HEK293 (cell line): Measurements from ENCODE around the gene LGI4.
A peak's percentile ranks its signal among the peaks of the same experiment; 100 is the strongest.

Experiments
- BCL11A ChIP-seq: fragments of 450-650 bp; formaldehyde crosslinking; IDR thresholded peaks from 2 replicates; pipeline ENCODE4 v1.5.1; 2016; ENCODE audit warnings: low read depth, missing biosample characterization, missing genetic modification characterization
- GLI4 ChIP-seq: fragments of 450-650 bp; formaldehyde crosslinking; IDR thresholded peaks from 2 replicates; pipeline ENCODE4 v1.5.1; 2016; ENCODE audit warnings: missing biosample characterization, missing genetic modification characterization
- HOXC10 ChIP-seq: sonication (generic); formaldehyde crosslinking; IDR thresholded peaks from 2 replicates; pipeline ENCODE4 v1.8.1; 2023; ENCODE audit warnings: mild to moderate bottlenecking, missing genetic modification reagents
- HOXD13 ChIP-seq: sonication (generic); formaldehyde crosslinking; IDR thresholded peaks from 2 replicates; pipeline ENCODE4 v1.8.0; 2022; ENCODE audit warnings: missing genetic modification reagents, borderline replicate concordance
- IKZF3 ChIP-seq: fragments of 450-650 bp; IDR thresholded peaks from 2 replicates; pipeline ENCODE4 v1.5.0; 2018; ENCODE audit warnings: missing biosample characterization, mild to moderate bottlenecking, missing genetic modification characterization, moderate library complexity
- PRDM1 ChIP-seq: fragments of 450-650 bp; formaldehyde crosslinking; IDR thresholded peaks from 2 replicates; pipeline ENCODE4; 2016; ENCODE audit warnings: missing biosample characterization, missing genetic modification characterization
- SCRT1 ChIP-seq: fragments of 450-650 bp; formaldehyde crosslinking; IDR thresholded peaks from 2 replicates; pipeline ENCODE4 v1.5.1; 2016; ENCODE audit warnings: missing biosample characterization, missing genetic modification characterization, borderline replicate concordance
- TCF7L2 ChIP-seq: IDR thresholded peaks from 2 replicates; pipeline ENCODE4 v1.6.1; 2011; ENCODE audit warnings: low read depth, mild to moderate bottlenecking, inconsistent platforms, low read length, moderate library complexity, borderline replicate concordance
- ZBTB20 ChIP-seq: fragments of 450-650 bp; formaldehyde crosslinking; IDR thresholded peaks from 2 replicates; pipeline ENCODE4 v1.5.1; 2016; ENCODE audit warnings: missing biosample characterization, missing genetic modification characterization
- ZBTB44 ChIP-seq: fragments of 450-650 bp; IDR thresholded peaks from 2 replicates; pipeline ENCODE4 v1.5.1; 2018; ENCODE audit warnings: missing biosample characterization, mild to moderate bottlenecking, missing genetic modification characterization
- ZNF112 ChIP-seq: fragments of 450-650 bp; formaldehyde crosslinking; IDR thresholded peaks from 2 replicates; pipeline ENCODE4 v1.5.0; 2017; ENCODE audit warnings: missing biosample characterization, missing genetic modification characterization
- ZNF169 ChIP-seq: fragments of 450-650 bp; formaldehyde crosslinking; IDR thresholded peaks from 2 replicates; pipeline ENCODE4 v1.5.1; 2016; ENCODE audit warnings: missing biosample characterization, missing genetic modification characterization
- ZNF23 ChIP-seq: fragments of 450-650 bp; formaldehyde crosslinking; IDR thresholded peaks from 2 replicates; pipeline ENCODE4 v1.5.1; 2016; ENCODE audit warnings: missing biosample characterization, missing genetic modification characterization, borderline replicate concordance
- ZNF354C ChIP-seq: fragments of 450-650 bp; formaldehyde crosslinking; IDR thresholded peaks from 2 replicates; pipeline ENCODE4 v1.5.1; 2016; ENCODE audit warnings: missing biosample characterization, missing genetic modification characterization, low read depth, borderline replicate concordance
- ZNF416 ChIP-seq: fragments of 450-650 bp; formaldehyde crosslinking; IDR thresholded peaks from 2 replicates; pipeline ENCODE4 v1.5.1; 2016; ENCODE audit warnings: missing biosample characterization, missing genetic modification characterization
- ZNF423 ChIP-seq: fragments of 450-650 bp; formaldehyde crosslinking; IDR thresholded peaks from 2 replicates; pipeline ENCODE4 v1.5.1; 2016; ENCODE audit warnings: missing biosample characterization, missing genetic modification characterization
- ZNF529 ChIP-seq: fragments of 450-650 bp; formaldehyde crosslinking; IDR thresholded peaks from 2 replicates; pipeline ENCODE4 v1.5.1; 2017; ENCODE audit warnings: missing genetic modification characterization, missing biosample characterization; ENCODE audit not compliant: insufficient replicate concordance
- ZNF621 ChIP-seq: fragments of 450-650 bp; formaldehyde crosslinking; IDR thresholded peaks from 2 replicates; pipeline ENCODE4 v1.5.1; 2017; ENCODE audit warnings: missing biosample characterization, missing genetic modification characterization
- ZNF658 ChIP-seq: fragments of 450-650 bp; formaldehyde crosslinking; IDR thresholded peaks from 2 replicates; pipeline ENCODE4; 2016; ENCODE audit warnings: missing biosample characterization, missing genetic modification characterization
- ZNF692 ChIP-seq: fragments of 450-650 bp; formaldehyde crosslinking; IDR thresholded peaks from 2 replicates; pipeline ENCODE4 v1.5.1; 2016; ENCODE audit warnings: missing biosample characterization, missing genetic modification characterization
- ZNF707 ChIP-seq: fragments of 450-650 bp; formaldehyde crosslinking; IDR thresholded peaks from 2 replicates; pipeline ENCODE4 v1.5.1; 2016; ENCODE audit warnings: missing biosample characterization, missing genetic modification characterization
- ZNF747 ChIP-seq: fragments of 450-650 bp; formaldehyde crosslinking; IDR thresholded peaks from 2 replicates; pipeline ENCODE4 v1.5.1; 2016; ENCODE audit warnings: missing biosample characterization, missing genetic modification characterization
- ZNF768 ChIP-seq: fragments of 450-650 bp; formaldehyde crosslinking; IDR thresholded peaks from 2 replicates; pipeline ENCODE4 v1.5.1; 2018; ENCODE audit warnings: missing biosample characterization, mild to moderate bottlenecking, missing genetic modification characterization
- ZNF785 ChIP-seq: fragments of 450-650 bp; formaldehyde crosslinking; IDR thresholded peaks from 2 replicates; pipeline ENCODE4 v1.5.1; 2016; ENCODE audit warnings: missing biosample characterization, missing genetic modification characterization
- ZSCAN5A ChIP-seq: fragments of 450-650 bp; formaldehyde crosslinking; IDR thresholded peaks from 2 replicates; pipeline ENCODE4 v1.5.1; 2016; ENCODE audit warnings: missing biosample characterization, missing genetic modification characterization
- TF ChIP-seq, protein P1 (sequence below): fragments of 450-650 bp; formaldehyde crosslinking; IDR thresholded peaks from 2 replicates; pipeline ENCODE4 v1.5.1; 2016; ENCODE audit warnings: missing biosample characterization, missing genetic modification characterization
- TF ChIP-seq, protein P2 (sequence below): fragments of 450-650 bp; formaldehyde crosslinking; IDR thresholded peaks from 2 replicates; pipeline ENCODE4 v1.5.1; 2017; ENCODE audit warnings: missing biosample characterization, missing genetic modification characterization
- TF ChIP-seq, protein P3 (sequence below): fragments of 450-650 bp; formaldehyde crosslinking; IDR thresholded peaks from 2 replicates; pipeline ENCODE4 v1.5.1; 2016; ENCODE audit warnings: missing biosample characterization, missing genetic modification characterization

The LGI4 gene

DNA sequence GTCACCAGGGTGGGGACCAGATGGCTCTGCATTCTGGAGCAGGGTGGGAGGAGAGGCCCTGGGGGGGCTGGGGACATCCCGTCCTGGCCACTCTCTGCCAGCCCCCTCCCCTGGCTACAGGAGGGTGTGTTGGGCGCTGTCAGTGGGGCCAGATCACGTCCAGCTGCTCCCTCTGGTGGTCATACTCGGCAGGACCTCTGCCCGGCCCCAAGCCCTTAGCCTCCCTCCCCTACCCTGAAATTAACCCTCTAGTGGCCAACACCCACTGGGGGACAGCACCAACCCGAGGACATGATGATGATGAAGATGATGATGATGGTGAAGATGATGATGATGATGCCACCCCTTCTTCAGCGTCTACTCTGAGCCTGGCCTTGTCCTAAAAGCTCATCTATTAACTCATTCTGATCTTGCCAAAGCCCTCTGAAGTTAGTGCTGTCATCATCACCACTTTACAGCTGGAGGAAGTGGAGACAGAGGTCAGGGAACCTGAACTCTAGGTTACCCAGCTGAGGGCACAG lies 590 bp upstream of the LGI4 start (continued):
- no peak for TF ChIP-seq ZNF621 (tag by site-specific recombination)
- TF ChIP-seq ZNF23 (tag by site-specific recombination) = no peak
- TF ChIP-seq ZBTB44 (tag by site-specific recombination) = no peak
- TF ChIP-seq ZNF658 = no peak
- no peak for TF ChIP-seq PRDM1
- TF ChIP-seq ZNF112 = no peak
- TF ChIP-seq, protein P1, sequence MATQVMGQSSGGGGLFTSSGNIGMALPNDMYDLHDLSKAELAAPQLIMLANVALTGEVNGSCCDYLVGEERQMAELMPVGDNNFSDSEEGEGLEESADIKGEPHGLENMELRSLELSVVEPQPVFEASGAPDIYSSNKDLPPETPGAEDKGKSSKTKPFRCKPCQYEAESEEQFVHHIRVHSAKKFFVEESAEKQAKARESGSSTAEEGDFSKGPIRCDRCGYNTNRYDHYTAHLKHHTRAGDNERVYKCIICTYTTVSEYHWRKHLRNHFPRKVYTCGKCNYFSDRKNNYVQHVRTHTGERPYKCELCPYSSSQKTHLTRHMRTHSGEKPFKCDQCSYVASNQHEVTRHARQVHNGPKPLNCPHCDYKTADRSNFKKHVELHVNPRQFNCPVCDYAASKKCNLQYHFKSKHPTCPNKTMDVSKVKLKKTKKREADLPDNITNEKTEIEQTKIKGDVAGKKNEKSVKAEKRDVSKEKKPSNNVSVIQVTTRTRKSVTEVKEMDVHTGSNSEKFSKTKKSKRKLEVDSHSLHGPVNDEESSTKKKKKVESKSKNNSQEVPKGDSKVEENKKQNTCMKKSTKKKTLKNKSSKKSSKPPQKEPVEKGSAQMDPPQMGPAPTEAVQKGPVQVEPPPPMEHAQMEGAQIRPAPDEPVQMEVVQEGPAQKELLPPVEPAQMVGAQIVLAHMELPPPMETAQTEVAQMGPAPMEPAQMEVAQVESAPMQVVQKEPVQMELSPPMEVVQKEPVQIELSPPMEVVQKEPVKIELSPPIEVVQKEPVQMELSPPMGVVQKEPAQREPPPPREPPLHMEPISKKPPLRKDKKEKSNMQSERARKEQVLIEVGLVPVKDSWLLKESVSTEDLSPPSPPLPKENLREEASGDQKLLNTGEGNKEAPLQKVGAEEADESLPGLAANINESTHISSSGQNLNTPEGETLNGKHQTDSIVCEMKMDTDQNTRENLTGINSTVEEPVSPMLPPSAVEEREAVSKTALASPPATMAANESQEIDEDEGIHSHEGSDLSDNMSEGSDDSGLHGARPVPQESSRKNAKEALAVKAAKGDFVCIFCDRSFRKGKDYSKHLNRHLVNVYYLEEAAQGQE = peak; percentile 99
- no peak for TF ChIP-seq IKZF3 (tag by site-specific recombination)
- TF ChIP-seq TCF7L2 = no peak
- no peak for TF ChIP-seq SCRT1
- TF ChIP-seq ZNF747 (tag by site-specific recombination) = no peak
- TF ChIP-seq ZNF707 (tag by site-specific recombination) = no peak
- 0 out of 2 replicates have a peak, but pooled peaks have one; percentile 10 for TF ChIP-seq ZNF785 (tag by site-specific recombination)
- TF ChIP-seq, protein P2, sequence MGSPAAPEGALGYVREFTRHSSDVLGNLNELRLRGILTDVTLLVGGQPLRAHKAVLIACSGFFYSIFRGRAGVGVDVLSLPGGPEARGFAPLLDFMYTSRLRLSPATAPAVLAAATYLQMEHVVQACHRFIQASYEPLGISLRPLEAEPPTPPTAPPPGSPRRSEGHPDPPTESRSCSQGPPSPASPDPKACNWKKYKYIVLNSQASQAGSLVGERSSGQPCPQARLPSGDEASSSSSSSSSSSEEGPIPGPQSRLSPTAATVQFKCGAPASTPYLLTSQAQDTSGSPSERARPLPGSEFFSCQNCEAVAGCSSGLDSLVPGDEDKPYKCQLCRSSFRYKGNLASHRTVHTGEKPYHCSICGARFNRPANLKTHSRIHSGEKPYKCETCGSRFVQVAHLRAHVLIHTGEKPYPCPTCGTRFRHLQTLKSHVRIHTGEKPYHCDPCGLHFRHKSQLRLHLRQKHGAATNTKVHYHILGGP (tag by site-specific recombination) = no peak
- TF ChIP-seq ZNF529 (tag by site-specific recombination) = no peak
- 0 out of 2 replicates have a peak, but pooled peaks have one; percentile 5 for TF ChIP-seq ZNF169
- TF ChIP-seq HOXC10 = no peak
- no peak for TF ChIP-seq BCL11A (tag by site-specific recombination)
- 0 out of 2 replicates have a peak, but pooled peaks have one; percentile 27 for TF ChIP-seq ZNF423
- peak; percentile 29; the same call in 1 of the 2 replicates for TF ChIP-seq ZBTB20 (tag by site-specific recombination)
- TF ChIP-seq GLI4 = peak; percentile 51; the same call in 1 of the 2 replicates
- no peak for TF ChIP-seq ZNF768
- peak; percentile 93 for TF ChIP-seq ZNF692 (tag by site-specific recombination)
- no peak for TF ChIP-seq ZNF416 (tag by site-specific recombination)
- TF ChIP-seq, protein P3, sequence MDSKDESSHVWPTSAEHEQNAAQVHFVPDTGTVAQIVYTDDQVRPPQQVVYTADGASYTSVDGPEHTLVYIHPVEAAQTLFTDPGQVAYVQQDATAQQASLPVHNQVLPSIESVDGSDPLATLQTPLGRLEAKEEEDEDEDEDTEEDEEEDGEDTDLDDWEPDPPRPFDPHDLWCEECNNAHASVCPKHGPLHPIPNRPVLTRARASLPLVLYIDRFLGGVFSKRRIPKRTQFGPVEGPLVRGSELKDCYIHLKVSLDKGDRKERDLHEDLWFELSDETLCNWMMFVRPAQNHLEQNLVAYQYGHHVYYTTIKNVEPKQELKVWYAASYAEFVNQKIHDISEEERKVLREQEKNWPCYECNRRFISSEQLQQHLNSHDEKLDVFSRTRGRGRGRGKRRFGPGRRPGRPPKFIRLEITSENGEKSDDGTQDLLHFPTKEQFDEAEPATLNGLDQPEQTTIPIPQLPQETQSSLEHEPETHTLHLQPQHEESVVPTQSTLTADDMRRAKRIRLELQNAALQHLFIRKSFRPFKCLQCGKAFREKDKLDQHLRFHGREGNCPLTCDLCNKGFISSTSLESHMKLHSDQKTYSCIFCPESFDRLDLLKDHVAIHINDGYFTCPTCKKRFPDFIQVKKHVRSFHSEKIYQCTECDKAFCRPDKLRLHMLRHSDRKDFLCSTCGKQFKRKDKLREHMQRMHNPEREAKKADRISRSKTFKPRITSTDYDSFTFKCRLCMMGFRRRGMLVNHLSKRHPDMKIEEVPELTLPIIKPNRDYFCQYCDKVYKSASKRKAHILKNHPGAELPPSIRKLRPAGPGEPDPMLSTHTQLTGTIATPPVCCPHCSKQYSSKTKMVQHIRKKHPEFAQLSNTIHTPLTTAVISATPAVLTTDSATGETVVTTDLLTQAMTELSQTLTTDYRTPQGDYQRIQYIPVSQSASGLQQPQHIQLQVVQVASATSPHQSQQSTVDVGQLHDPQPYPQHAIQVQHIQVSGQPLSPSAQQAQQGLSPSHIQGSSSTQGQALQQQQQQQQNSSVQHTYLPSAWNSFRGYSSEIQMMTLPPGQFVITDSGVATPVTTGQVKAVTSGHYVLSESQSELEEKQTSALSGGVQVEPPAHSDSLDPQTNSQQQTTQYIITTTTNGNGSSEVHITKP = peak; percentile 63
- TF ChIP-seq HOXD13 = no peak
- TF ChIP-seq ZNF354C = no peak
- TF ChIP-seq ZSCAN5A (tag by site-specific recombination) = no peak
